Measurements from ENCODE around the gene ENPP6. TPM values are rescaled to one million over a fixed set of nuclear protein-coding genes. Genes with fewer than 3 reads are reported as not detected.

Gene ENPP6
- total RNA-seq, 1 donor from 2014 or later, result not detected

GRCh38 chr4:184255361-184255760 lies 37.7 kb upstream of the ENPP6 start:
- H3K27ac Mint-ChIP-seq, result no peak overlapping the region
- DNase-seq (ENCODE audit: low spot score, unreplicated experiment), result no peak
- H3K4me3 Mint-ChIP-seq (ENCODE audit: low read depth), result no peak overlapping the region
- peaks cover 1% of the 10 kb centered on the region for H3K36me3 Mint-ChIP-seq (ENCODE audit: insufficient read depth)
- no peaks in the 10 kb centered on the region for H3K27me3 Mint-ChIP-seq
- TF ChIP-seq CTCF (IDR thresholded peaks at IDR 0.05; ENCODE audit: unreplicated experiment), result no peak
- no peaks in the 10 kb centered on the region for H3K4me1 Mint-ChIP-seq (ENCODE audit: low read depth)
- H3K9me3 Mint-ChIP-seq (ENCODE audit: low read depth), result peaks cover 6% of the 10 kb centered on the region

GRCh38 chr4:184253072-184253420 lies 35.4 kb upstream of the ENPP6 start:
- Mint-ChIP-seq H3K27ac (no peak overlapping the region), H3K36me3 (ENCODE audit: insufficient read depth) (peaks cover 1% of the 10 kb centered on the region), H3K4me1 (ENCODE audit: low read depth) (no peaks in the 10 kb centered on the region), H3K27me3 (no peaks in the 10 kb centered on the region), H3K9me3 (ENCODE audit: low read depth) (peaks cover 6% of the 10 kb centered on the region), H3K4me3 (ENCODE audit: low read depth) (no peak overlapping the region)
- no peak for DNase-seq (ENCODE audit: low spot score, unreplicated experiment)
- no peak for TF ChIP-seq CTCF (IDR thresholded peaks at IDR 0.05; ENCODE audit: unreplicated experiment)

DNA sequence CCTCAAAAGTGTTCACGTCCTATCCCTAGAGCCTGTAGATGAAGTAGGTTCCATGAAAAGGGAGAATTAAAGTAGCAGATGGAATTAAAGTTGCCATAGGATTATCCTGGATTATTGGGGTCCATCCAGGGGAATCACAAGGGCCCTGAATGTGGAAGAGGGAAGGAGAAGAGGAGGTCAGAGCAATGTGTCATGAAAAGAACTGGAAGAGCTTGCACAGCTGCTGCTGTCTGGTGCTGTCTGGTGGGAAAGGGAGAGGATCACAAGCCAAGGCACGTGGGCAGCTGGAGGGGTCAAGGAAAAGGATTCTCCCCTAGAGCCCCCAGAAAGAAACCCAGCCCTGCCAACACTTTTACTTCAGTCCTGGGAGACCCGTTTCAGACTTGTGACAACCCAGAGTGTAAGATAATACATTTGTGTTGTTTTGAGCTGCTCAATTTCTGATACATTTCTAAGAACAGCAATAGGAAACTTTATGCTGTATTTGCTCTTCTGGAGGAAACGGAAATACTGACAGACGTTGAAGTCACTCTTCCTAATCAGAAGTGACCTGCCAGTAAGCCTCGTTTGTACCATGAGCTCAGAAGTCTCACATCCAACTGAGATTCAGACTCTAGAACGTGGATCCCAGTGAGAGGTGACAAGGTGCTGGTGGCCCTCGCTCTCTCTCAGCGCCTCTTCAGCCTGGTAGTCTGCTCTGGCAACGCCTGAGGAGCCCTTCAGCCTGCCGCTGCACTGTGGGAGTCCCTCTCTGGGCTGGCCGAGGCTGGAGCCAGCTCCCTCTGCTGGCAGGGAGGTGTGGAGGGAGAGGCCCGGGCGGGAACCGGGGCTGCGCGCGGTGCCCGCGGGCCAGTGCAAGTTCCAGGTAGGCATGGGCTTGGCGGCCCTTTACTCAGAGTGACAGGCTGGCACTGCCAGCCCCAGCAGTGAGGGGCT lies 34.7 kb upstream of the ENPP6 start:
- Mint-ChIP-seq H3K4me1 (ENCODE audit: low read depth) (no peaks in the 10 kb centered on the region), H3K9me3 (ENCODE audit: low read depth) (peaks cover 6% of the 10 kb centered on the region), H3K36me3 (ENCODE audit: insufficient read depth) (peaks cover 1% of the 10 kb centered on the region), H3K27me3 (no peaks in the 10 kb centered on the region), H3K27ac (no peak overlapping the region), H3K4me3 (ENCODE audit: low read depth) (no peak overlapping the region)
- no peak for DNase-seq (ENCODE audit: low spot score, unreplicated experiment)
- no peak for TF ChIP-seq CTCF (IDR thresholded peaks at IDR 0.05; ENCODE audit: unreplicated experiment)

GRCh38 chr4:184251670-184251980 lies 34.0 kb upstream of the ENPP6 start:
- no peak overlapping the region for H3K4me3 Mint-ChIP-seq (ENCODE audit: low read depth)
- no peak for DNase-seq (ENCODE audit: low spot score, unreplicated experiment)
- H3K27me3 Mint-ChIP-seq, result no peaks in the 10 kb centered on the region
- no peak overlapping the region for H3K27ac Mint-ChIP-seq
- peaks cover 6% of the 10 kb centered on the region for H3K9me3 Mint-ChIP-seq (ENCODE audit: low read depth)
- no peaks in the 10 kb centered on the region for H3K4me1 Mint-ChIP-seq (ENCODE audit: low read depth)
- H3K36me3 Mint-ChIP-seq (ENCODE audit: insufficient read depth), result peaks cover 1% of the 10 kb centered on the region
- TF ChIP-seq CTCF (IDR thresholded peaks at IDR 0.05; ENCODE audit: unreplicated experiment), result no peak

- Mint-ChIP-seq H3K27ac (no peak overlapping the region), H3K4me3 (ENCODE audit: low read depth) (no peak overlapping the region), H3K36me3 (ENCODE audit: insufficient read depth) (peaks cover 1% of the 10 kb centered on the region), H3K9me3 (ENCODE audit: low read depth) (peaks cover 6% of the 10 kb centered on the region), H3K4me1 (ENCODE audit: low read depth) (no peaks in the 10 kb centered on the region), H3K27me3 (no peaks in the 10 kb centered on the region)
- TF ChIP-seq CTCF (IDR thresholded peaks at IDR 0.05; ENCODE audit: unreplicated experiment), result peak; percentile 66
- DNase-seq (ENCODE audit: low spot score, unreplicated experiment), result no peak
Observed at GRCh38 chr4:184250795-184251669, 33.4 kb upstream of the ENPP6 start.

Measured in progenitor cell of endocrine pancreas (in vitro differentiated cells).